ENCODE measurements around the gene STXBP5.

STXBP5 gene

DNA sequence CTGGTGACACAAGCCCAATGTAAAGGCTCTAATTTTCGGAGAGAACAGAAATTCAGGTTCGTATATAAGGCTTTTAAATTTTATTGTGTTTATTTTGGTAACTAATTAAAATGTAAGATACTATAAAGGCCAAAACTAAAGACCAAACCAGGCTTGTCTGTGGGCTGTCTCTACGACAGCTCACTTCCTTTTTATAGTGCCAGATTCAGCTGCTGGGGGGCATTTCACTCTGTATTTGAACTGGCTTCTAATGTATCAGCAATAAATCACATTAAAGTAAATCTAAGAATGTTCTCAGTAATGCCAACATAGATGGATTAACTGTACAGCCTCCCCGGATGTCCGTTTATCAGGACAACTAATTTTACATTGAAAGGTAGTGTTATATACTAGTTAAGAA, 31.1 kb upstream of the STXBP5 start:
- Histone ChIP-seq H3K4me3 (peak overlapping the region; percentile 53; the same call in 1 of the 2 replicates), H3K9ac (ENCODE audit: insufficient read length) (no peak overlapping the region), H3K9me3 (ENCODE audit: low read depth, low read length) (no peaks in the 10 kb centered on the region), H3K36me3 (ENCODE audit: insufficient read depth, low read length) (no peaks in the 10 kb centered on the region), H3K27ac (peak overlapping the region; percentile 82; the same call in 1 of the 2 replicates)
- no peak for TF ChIP-seq EZH2 (IDR thresholded peaks at IDR 0.05)
- no peak for TF ChIP-seq FOXP2 (optimal IDR thresholded peaks at IDR 0.05; ENCODE audit: control extremely low read depth, extremely low read length, insufficient read depth)
- no peak for TF ChIP-seq POLR2AphosphoS5 (IDR thresholded peaks at IDR 0.05; ENCODE audit: borderline replicate concordance, low read depth, low read length)
- no peak for DNase-seq (ENCODE audit: low read depth, low spot score)

DNA sequence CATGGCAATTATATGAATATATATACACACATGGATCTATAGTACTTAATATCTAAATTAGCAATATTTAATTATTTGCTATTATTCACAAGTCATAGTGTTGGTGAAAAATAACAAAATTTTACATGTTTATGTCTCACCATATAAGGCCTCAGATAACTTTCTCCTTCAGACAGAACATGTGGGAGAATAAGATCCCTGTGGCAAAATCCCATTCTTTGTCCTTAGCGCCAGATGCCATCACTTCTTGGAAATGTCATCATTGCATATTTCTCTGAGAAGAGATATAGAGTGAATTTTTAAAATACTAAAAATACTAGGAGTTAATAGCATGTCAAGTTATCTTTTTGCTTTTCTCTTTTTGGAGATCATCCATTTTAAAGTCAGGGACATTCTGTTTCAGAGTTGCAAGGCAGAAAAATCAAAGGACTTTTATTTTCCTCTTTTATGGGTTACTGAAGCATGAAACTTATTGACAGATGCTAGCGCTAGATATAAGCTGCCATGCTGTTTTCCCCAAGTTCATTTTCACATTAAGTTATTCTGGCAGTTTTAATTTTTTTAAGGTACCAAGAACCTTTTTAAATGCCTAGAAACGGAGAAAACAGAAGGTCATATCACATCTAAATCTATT, 30.4 kb upstream of the STXBP5 start:
- peak overlapping the region; percentile 53 for H3K4me3 ChIP-seq
- no peaks in the 10 kb centered on the region for H3K9me3 ChIP-seq (ENCODE audit: low read depth, low read length)
- H3K9ac ChIP-seq (ENCODE audit: insufficient read length): no peak overlapping the region
- peak overlapping the region; percentile 82 for H3K27ac ChIP-seq
- TF ChIP-seq POLR2AphosphoS5 (IDR thresholded peaks at IDR 0.05; ENCODE audit: borderline replicate concordance, low read depth, low read length) (no peak), EZH2 (IDR thresholded peaks at IDR 0.05) (no peak), FOXP2 (optimal IDR thresholded peaks at IDR 0.05; ENCODE audit: control extremely low read depth, extremely low read length, insufficient read depth) (no peak)
- no peaks in the 10 kb centered on the region for H3K36me3 ChIP-seq (ENCODE audit: insufficient read depth, low read length)
- DNase-seq (ENCODE audit: low read depth, low spot score): no peak

DNA sequence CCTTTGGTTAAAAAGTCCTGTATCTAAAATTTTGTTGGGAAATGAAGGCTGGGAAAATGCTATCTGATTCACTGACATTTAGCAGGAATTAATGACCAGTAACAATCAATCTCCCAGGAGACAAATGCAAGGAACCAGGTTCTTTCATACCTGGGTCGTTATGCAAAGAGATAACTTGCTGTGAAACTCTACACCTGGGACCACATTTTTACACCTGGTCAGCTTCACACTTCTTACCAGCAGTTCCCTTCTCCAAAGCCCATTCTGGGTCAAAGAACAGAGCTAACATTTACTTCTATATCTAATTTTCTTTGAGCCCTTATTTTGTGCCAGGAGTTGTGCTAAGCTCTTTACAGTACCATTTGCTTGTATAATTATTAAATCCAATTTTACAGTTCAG, 27.4 kb upstream of the STXBP5 start:
- H3K4me3 ChIP-seq: no peak overlapping the region
- H3K9ac ChIP-seq (ENCODE audit: insufficient read length): no peak overlapping the region
- no peaks in the 10 kb centered on the region for H3K36me3 ChIP-seq (ENCODE audit: insufficient read depth, low read length)
- no peak for DNase-seq (ENCODE audit: low read depth, low spot score)
- H3K9me3 ChIP-seq (ENCODE audit: low read depth, low read length): no peaks in the 10 kb centered on the region
- no peak overlapping the region for H3K27ac ChIP-seq
- TF ChIP-seq FOXP2 (optimal IDR thresholded peaks at IDR 0.05; ENCODE audit: control extremely low read depth, extremely low read length, insufficient read depth): no peak
- TF ChIP-seq POLR2AphosphoS5 (IDR thresholded peaks at IDR 0.05; ENCODE audit: borderline replicate concordance, low read depth, low read length): no peak
- TF ChIP-seq EZH2 (IDR thresholded peaks at IDR 0.05): no peak

DNA sequence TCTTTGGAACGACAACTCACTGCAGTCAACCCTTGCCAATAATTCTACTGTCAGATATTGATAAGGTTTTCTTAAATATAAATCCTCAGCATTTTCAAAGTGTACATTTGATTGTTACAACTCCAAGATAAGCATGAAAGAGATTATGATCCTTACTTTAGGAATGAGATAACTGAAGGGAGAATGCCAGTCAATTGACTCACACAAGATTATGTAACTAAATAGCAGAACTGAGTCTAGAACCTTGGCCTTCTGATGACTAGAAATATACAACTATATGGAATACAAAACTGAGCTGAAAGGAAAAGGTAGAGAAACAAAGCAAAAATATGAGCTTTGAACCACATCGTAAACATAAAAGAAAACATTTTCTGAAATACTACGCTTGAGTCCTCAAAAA, 26.9 kb upstream of the STXBP5 start:
- Histone ChIP-seq H3K4me3 (no peak overlapping the region), H3K36me3 (ENCODE audit: insufficient read depth, low read length) (no peaks in the 10 kb centered on the region), H3K27ac (no peak overlapping the region), H3K9me3 (ENCODE audit: low read depth, low read length) (no peaks in the 10 kb centered on the region), H3K9ac (ENCODE audit: insufficient read length) (no peak overlapping the region)
- TF ChIP-seq FOXP2 (optimal IDR thresholded peaks at IDR 0.05; ENCODE audit: control extremely low read depth, extremely low read length, insufficient read depth): no peak
- no peak for DNase-seq (ENCODE audit: low read depth, low spot score)

DNA sequence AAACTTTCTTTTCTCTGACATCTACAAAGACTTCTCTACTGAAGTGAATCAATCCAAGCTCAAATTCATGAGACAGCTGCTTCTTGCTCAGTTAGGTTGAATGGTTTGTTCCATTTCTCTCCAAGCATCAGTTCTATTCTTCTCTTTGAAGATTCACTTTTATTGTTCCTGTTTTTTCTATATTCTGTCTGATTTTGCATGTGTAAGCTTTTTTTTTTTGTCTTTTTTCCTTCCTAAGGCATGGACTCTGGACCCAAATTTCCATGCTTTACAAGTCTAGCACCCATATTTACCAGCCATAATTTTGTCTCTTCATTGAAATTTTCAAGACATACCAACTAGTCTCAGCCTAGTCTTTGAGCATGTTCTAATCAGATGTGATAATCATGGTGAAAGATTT, 25.9 kb upstream of the STXBP5 start:
- 0 out of 2 replicates have a peak overlapping the region, but pooled peaks have one; percentile 2 for H3K4me3 ChIP-seq
- H3K9ac ChIP-seq (ENCODE audit: insufficient read length): no peak overlapping the region
- H3K9me3 ChIP-seq (ENCODE audit: low read depth, low read length): no peaks in the 10 kb centered on the region
- H3K27ac ChIP-seq: peak overlapping the region; percentile 0; the same call in 1 of the 2 replicates
- no peaks in the 10 kb centered on the region for H3K36me3 ChIP-seq (ENCODE audit: insufficient read depth, low read length)
- no peak for DNase-seq (ENCODE audit: low read depth, low spot score)
- no peak for TF ChIP-seq POLR2AphosphoS5 (IDR thresholded peaks at IDR 0.05; ENCODE audit: borderline replicate concordance, low read depth, low read length)
- no peak for TF ChIP-seq EZH2 (IDR thresholded peaks at IDR 0.05)
- no peak for TF ChIP-seq FOXP2 (optimal IDR thresholded peaks at IDR 0.05; ENCODE audit: control extremely low read depth, extremely low read length, insufficient read depth)

DNA sequence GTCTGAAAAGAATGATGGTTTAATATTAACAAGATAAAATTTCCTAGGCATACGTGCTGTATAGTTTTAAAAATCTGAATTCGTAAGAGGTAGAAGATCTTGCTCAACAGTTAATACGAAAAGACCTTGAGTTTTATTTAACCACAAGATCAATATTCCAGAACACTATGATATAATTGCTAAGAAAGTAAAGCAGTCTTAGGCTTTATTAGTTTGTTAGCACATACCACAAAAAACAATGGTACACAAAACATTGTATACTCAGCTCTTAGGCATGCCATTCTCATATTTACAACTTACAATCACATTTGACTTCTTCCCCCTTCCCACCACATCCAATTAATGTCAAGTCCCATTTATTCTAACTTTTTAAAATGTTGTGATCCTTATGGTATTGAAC, 24.4 kb upstream of the STXBP5 start:
- no peak overlapping the region for H3K4me3 ChIP-seq
- no peaks in the 10 kb centered on the region for H3K36me3 ChIP-seq (ENCODE audit: insufficient read depth, low read length)
- no peaks in the 10 kb centered on the region for H3K9me3 ChIP-seq (ENCODE audit: low read depth, low read length)
- H3K9ac ChIP-seq (ENCODE audit: insufficient read length): no peak overlapping the region
- TF ChIP-seq EZH2 (IDR thresholded peaks at IDR 0.05) (no peak), FOXP2 (optimal IDR thresholded peaks at IDR 0.05; ENCODE audit: control extremely low read depth, extremely low read length, insufficient read depth) (no peak), POLR2AphosphoS5 (IDR thresholded peaks at IDR 0.05; ENCODE audit: borderline replicate concordance, low read depth, low read length) (no peak)
- no peak overlapping the region for H3K27ac ChIP-seq
- DNase-seq (ENCODE audit: low read depth, low spot score): no peak

DNA sequence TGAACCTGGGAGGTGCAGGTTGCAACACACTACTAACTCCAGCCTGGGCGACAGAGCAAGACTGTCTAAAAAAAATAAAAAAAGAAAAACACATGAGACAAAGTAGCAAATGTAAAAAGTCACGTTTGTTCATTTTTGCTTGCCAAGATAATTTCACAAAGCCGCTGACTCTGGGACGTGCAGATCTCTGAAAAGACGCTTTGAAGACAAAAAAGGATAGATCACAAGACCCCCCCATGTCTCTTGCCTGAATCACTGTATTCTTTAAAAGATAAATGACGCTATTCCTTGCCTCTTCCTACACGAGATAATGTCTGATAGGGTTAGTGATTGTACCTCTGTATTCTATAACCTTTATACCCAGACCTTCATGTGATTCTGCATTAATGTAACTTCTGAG, 23.3 kb upstream of the STXBP5 start:
- Histone ChIP-seq H3K36me3 (ENCODE audit: insufficient read depth, low read length) (no peaks in the 10 kb centered on the region), H3K9ac (ENCODE audit: insufficient read length) (no peak overlapping the region), H3K27ac (no peak overlapping the region), H3K9me3 (ENCODE audit: low read depth, low read length) (no peaks in the 10 kb centered on the region), H3K4me3 (no peak overlapping the region)
- no peak for TF ChIP-seq EZH2 (IDR thresholded peaks at IDR 0.05)
- DNase-seq (ENCODE audit: low read depth, low spot score): no peak

DNA sequence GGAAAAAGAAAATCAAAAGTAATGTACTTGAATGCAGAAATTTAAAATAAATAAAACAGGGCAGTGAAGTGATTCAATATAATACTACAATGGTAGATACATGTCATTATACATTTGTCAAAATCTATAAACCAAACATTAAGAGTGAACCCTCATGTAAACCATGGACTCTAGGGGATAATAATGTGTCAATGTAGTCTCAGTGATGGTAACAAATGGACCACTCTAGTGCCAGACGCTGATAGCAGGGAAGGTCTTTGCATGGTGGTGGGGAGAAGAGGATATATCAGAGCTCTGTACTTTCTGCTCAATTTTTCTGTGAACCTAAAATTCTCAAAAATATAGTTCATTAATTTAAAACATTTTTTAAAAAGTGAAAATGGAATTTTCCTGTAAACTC, 19.8 kb upstream of the STXBP5 start:
- DNase-seq (ENCODE audit: low read depth, low spot score): no peak
- H3K36me3 ChIP-seq (ENCODE audit: insufficient read depth, low read length): no peaks in the 10 kb centered on the region
- H3K4me3 ChIP-seq: no peak overlapping the region
- no peaks in the 10 kb centered on the region for H3K9me3 ChIP-seq (ENCODE audit: low read depth, low read length)
- TF ChIP-seq EZH2 (IDR thresholded peaks at IDR 0.05): no peak
- TF ChIP-seq FOXP2 (optimal IDR thresholded peaks at IDR 0.05; ENCODE audit: control extremely low read depth, extremely low read length, insufficient read depth): no peak
- H3K9ac ChIP-seq (ENCODE audit: insufficient read length): no peak overlapping the region
- no peak overlapping the region for H3K27ac ChIP-seq

DNA sequence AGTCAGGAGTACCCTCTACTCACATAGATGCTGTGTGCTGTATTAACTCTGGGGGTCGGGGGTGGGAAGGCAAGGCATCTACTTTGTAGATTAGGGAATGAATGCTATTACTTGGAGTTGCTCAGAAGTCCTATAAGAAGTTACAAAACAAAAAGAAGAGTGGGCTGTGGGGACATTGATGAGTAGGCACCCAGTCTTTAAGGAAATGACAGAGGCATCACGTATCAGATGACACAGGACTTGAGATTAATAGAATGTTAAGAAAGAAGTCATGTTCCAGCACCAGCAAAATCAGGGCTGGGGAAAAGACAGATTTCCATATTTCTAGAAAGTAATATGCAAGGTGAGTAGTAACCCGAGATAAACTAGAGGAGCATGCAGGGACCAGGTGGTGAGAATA, 19.0 kb upstream of the STXBP5 start:
- TF ChIP-seq FOXP2 (optimal IDR thresholded peaks at IDR 0.05; ENCODE audit: control extremely low read depth, extremely low read length, insufficient read depth) (no peak), EZH2 (IDR thresholded peaks at IDR 0.05) (no peak), POLR2AphosphoS5 (IDR thresholded peaks at IDR 0.05; ENCODE audit: borderline replicate concordance, low read depth, low read length) (no peak)

More for the DNA sequence above, 19.0 kb upstream of the STXBP5 start:
- H3K4me3 ChIP-seq: no peak overlapping the region
- H3K9me3 ChIP-seq (ENCODE audit: low read depth, low read length): no peaks in the 10 kb centered on the region
- H3K9ac ChIP-seq (ENCODE audit: insufficient read length): no peak overlapping the region
- H3K36me3 ChIP-seq (ENCODE audit: insufficient read depth, low read length): no peaks in the 10 kb centered on the region
- H3K27ac ChIP-seq: no peak overlapping the region
- DNase-seq (ENCODE audit: low read depth, low spot score): no peak
